ENCODE data around the gene ATP5MG.
"Not testable (repeated sequence)": the region's sequence is repeated elsewhere in the genome, so short reads cannot be mapped to it uniquely, and the experiment has no call there.

ATP5MG gene

DNA sequence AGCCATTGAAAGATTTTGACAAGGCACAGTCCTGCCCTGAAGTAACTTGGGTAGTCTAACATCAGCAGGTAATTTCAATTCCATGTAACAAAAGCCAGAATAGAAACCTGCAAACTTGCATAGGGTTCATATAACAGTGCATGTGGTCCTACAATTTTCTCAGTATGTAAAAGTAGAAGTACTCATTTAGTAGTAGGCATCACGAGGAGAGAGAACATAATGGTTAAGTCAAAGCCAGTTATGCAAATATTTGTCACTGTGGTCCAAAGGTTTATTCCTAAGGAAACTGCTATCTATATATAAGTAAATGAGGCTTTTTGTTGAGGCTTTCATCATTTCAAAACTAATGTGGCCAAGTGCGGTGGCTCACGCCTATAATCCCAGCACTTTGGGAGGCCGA lies 10.1 kb downstream of the ATP5MG start:
- Histone ChIP-seq H3K4me3 (ENCODE audit: low read length) (no peak overlapping the region), H3K56ac (ENCODE audit: low read length) (no peak overlapping the region), H3K36me3 (ENCODE audit: control insufficient read depth, insufficient read depth, low read length) (peaks cover 2% of the 10 kb centered on the region), H3K9ac (ENCODE audit: low read length) (no peak overlapping the region), H3K27me3 (ENCODE audit: insufficient read depth, low read length, poor library complexity) (no peaks in the 10 kb centered on the region), H2BK120ac (ENCODE audit: low read depth, low read length) (no peak overlapping the region), H3K23ac (ENCODE audit: low read length) (no peak overlapping the region), H2BK5ac (ENCODE audit: low read length) (no peak overlapping the region), H3K27ac (ENCODE audit: low read depth, low read length) (no peak overlapping the region), H2AK5ac (ENCODE audit: low read length) (no peak overlapping the region), H3K79me2 (ENCODE audit: control insufficient read depth, insufficient read depth, low read length) (peaks cover 3% of the 10 kb centered on the region), H3K18ac (ENCODE audit: low read length) (no peak overlapping the region), H2BK15ac (replicated peaks; ENCODE audit: low read depth) (no peak overlapping the region), H4K8ac (ENCODE audit: low read depth, low read length) (no peak overlapping the region), H3K4me1 (ENCODE audit: control insufficient read depth, low read depth, low read length) (no peaks in the 10 kb centered on the region), H4K5ac (ENCODE audit: low read length) (no peak overlapping the region), H3K4ac (ENCODE audit: low read depth, low read length) (no peak overlapping the region), H3K79me1 (ENCODE audit: low read length) (peaks cover 4% of the 10 kb centered on the region), H3K4me2 (ENCODE audit: low read length) (no peak overlapping the region)
- no peak for DNase-seq
- no CpG with 5 or more reads among the region's 4 CpGs for whole genome bisulfite sequencing (ENCODE audit: extremely low coverage, insufficient coverage, low lambda C conversion rate)

DNA sequence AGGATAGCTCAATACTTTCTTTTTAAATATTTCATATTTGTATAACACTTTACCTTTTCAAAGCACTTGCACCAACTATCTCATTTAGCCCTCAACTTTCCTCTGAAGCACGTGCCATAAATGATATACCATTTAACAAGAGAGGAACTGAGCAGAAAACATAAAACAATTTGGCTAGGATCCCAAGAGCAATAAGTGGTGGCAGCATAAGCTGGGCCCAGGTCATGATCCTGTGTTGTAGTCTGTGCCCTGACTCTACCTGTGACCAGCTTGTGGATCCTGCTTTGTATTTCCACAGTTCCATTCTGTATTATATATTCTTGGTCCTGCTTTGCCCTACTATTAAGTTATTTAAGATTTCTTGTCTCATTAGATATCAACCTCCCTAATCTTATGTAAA lies 11.5 kb downstream of the ATP5MG start:
- Histone ChIP-seq H3K9ac (ENCODE audit: low read length) (no peak overlapping the region), H3K27me3 (ENCODE audit: insufficient read depth, low read length, poor library complexity) (no peaks in the 10 kb centered on the region), H3K18ac (ENCODE audit: low read length) (no peak overlapping the region), H2BK15ac (replicated peaks; ENCODE audit: low read depth) (no peak overlapping the region), H3K23ac (ENCODE audit: low read length) (no peak overlapping the region), H4K5ac (ENCODE audit: low read length) (no peak overlapping the region), H2AK5ac (ENCODE audit: low read length) (no peak overlapping the region), H3K79me2 (ENCODE audit: control insufficient read depth, insufficient read depth, low read length) (no peaks in the 10 kb centered on the region), H3K4me3 (ENCODE audit: low read length) (no peak overlapping the region), H2BK5ac (ENCODE audit: low read length) (no peak overlapping the region), H4K8ac (ENCODE audit: low read depth, low read length) (no peak overlapping the region), H3K56ac (ENCODE audit: low read length) (no peak overlapping the region), H3K4ac (ENCODE audit: low read depth, low read length) (no peak overlapping the region), H3K36me3 (ENCODE audit: control insufficient read depth, insufficient read depth, low read length) (no peaks in the 10 kb centered on the region), H3K4me1 (ENCODE audit: control insufficient read depth, low read depth, low read length) (no peaks in the 10 kb centered on the region), H3K27ac (ENCODE audit: low read depth, low read length) (no peak overlapping the region), H3K4me2 (ENCODE audit: low read length) (no peak overlapping the region), H3K79me1 (ENCODE audit: low read length) (no peaks in the 10 kb centered on the region), H2BK120ac (ENCODE audit: low read depth, low read length) (no peak overlapping the region)
- no peak for DNase-seq
- no CpG with 5 or more reads among the region's 1 CpG for WGBS (ENCODE audit: extremely low coverage, insufficient coverage, low lambda C conversion rate)

DNA sequence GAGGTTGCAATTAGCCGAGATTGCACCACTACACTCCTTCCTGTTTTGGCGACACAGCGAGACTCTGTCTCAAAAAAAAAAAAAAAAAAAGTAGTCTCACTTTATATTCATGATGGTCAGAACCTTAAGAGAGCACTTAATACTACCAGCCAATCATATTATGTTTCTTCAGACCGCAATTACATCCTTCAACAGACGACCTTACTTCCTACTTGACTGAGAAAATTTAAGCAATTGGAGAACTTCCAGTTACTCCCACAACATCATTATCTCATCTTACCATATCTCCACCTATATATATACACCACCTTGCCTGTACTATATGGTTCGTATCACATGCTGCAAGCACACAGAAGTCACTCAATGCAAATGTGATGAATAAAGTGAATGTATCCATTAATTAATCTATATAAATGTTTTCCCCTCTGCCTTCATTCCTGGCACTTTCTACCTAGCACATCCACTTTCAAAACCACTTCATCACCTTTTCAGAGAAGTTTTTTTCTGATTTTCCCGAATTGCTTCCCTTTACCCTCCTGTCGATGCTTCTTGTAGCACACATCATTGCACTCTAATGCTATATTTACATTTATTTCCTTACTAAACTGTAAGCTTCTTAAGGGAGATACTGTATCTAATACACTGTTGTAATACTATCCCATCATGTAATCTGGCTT lies 13.8 kb downstream of the ATP5MG start:
- no peaks in the 10 kb centered on the region for H3K36me3 ChIP-seq (ENCODE audit: control insufficient read depth, insufficient read depth, low read length)

DNA sequence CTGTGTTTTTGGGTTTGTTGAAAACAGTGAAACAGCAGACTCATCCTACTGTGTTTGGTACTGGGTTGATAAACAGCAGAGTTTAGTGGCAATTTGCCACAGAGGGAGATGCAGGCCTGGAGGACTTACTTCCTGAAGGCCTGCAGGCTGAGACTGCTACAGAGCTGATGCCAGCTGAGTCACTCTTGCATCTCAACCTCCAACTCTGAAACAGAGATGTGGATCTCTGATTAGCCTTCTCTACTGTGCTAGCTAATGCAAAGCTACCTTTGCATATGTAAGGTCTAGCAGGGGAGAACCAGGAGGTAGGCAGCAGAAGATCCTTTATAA lies 14.3 kb downstream of the ATP5MG start:
- Histone ChIP-seq H2AK5ac (ENCODE audit: low read length) (no peak overlapping the region), H2BK5ac (ENCODE audit: low read length) (no peak overlapping the region), H4K5ac (ENCODE audit: low read length) (no peak overlapping the region), H3K79me1 (ENCODE audit: low read length) (no peaks in the 10 kb centered on the region), H3K18ac (ENCODE audit: low read length) (no peak overlapping the region), H3K9ac (ENCODE audit: low read length) (no peak overlapping the region), H3K4me2 (ENCODE audit: low read length) (no peak overlapping the region), H2BK15ac (replicated peaks; ENCODE audit: low read depth) (no peak overlapping the region), H3K79me2 (ENCODE audit: control insufficient read depth, insufficient read depth, low read length) (no peaks in the 10 kb centered on the region), H3K23ac (ENCODE audit: low read length) (no peak overlapping the region), H4K8ac (ENCODE audit: low read depth, low read length) (no peak overlapping the region), H3K4ac (ENCODE audit: low read depth, low read length) (no peak overlapping the region), H3K27me3 (ENCODE audit: insufficient read depth, low read length, poor library complexity) (no peaks in the 10 kb centered on the region), H3K27ac (ENCODE audit: low read depth, low read length) (peak overlapping the region; percentile 39), H3K4me3 (ENCODE audit: low read length) (no peak overlapping the region), H3K36me3 (ENCODE audit: control insufficient read depth, insufficient read depth, low read length) (no peaks in the 10 kb centered on the region), H2BK120ac (ENCODE audit: low read depth, low read length) (no peak overlapping the region), H3K56ac (ENCODE audit: low read length) (peak overlapping the region; percentile 26), H3K4me1 (ENCODE audit: control insufficient read depth, low read depth, low read length) (no peaks in the 10 kb centered on the region)
- DNase-seq: peak; percentile 99

More for the DNA sequence above, 13.8 kb downstream of the ATP5MG start:
- H3K18ac ChIP-seq (ENCODE audit: low read length): no peak overlapping the region
- H3K9ac ChIP-seq (ENCODE audit: low read length): no peak overlapping the region
- no CpG with 5 or more reads among the region's 8 CpGs for WGBS (ENCODE audit: extremely low coverage, insufficient coverage, low lambda C conversion rate)
- no peak overlapping the region for H2BK15ac ChIP-seq (replicated peaks; ENCODE audit: low read depth)
- peak overlapping the region; percentile 39 for H3K27ac ChIP-seq (ENCODE audit: low read depth, low read length)
- no peak overlapping the region for H3K4me3 ChIP-seq (ENCODE audit: low read length)
- H2AK5ac ChIP-seq (ENCODE audit: low read length): no peak overlapping the region
- no peak overlapping the region for H4K8ac ChIP-seq (ENCODE audit: low read depth, low read length)
- no peak for DNase-seq
- H3K4me1 ChIP-seq (ENCODE audit: control insufficient read depth, low read depth, low read length): no peaks in the 10 kb centered on the region
- H2BK120ac ChIP-seq (ENCODE audit: low read depth, low read length): no peak overlapping the region
- H4K5ac ChIP-seq (ENCODE audit: low read length): no peak overlapping the region
- no peaks in the 10 kb centered on the region for H3K27me3 ChIP-seq (ENCODE audit: insufficient read depth, low read length, poor library complexity)
- no peak overlapping the region for H2BK5ac ChIP-seq (ENCODE audit: low read length)
- H3K79me2 ChIP-seq (ENCODE audit: control insufficient read depth, insufficient read depth, low read length): no peaks in the 10 kb centered on the region
- no peaks in the 10 kb centered on the region for H3K79me1 ChIP-seq (ENCODE audit: low read length)
- peak overlapping the region; percentile 44 for H3K56ac ChIP-seq (ENCODE audit: low read length)
- no peak overlapping the region for H3K4me2 ChIP-seq (ENCODE audit: low read length)
- peak overlapping the region; percentile 0 for H3K4ac ChIP-seq (ENCODE audit: low read depth, low read length)
- H3K23ac ChIP-seq (ENCODE audit: low read length): no peak overlapping the region

DNA sequence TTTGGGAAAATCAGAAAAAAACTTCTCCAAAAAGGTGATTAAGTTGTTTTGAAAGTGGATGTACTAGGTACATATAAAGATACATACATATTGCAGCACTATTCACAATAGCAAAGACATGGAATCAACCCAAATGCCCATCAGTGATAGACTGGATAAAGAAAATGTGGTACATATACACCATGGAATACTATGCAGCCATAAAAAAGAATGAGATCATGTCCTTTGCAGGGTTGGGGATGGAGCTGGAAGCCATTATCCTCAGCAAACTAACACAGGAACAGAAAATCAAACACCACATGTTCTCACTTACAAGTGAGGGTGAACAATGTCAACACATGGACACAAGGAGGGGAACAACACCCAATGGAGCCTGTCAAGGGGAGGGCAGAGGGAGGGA lies 15.5 kb downstream of the ATP5MG start:
- not testable (repeated sequence) for DNase-seq; H4K5ac ChIP-seq (ENCODE audit: low read length); H3K18ac ChIP-seq (ENCODE audit: low read length); H3K4me3 ChIP-seq (ENCODE audit: low read length); H3K4ac ChIP-seq (ENCODE audit: low read depth, low read length); H3K4me2 ChIP-seq (ENCODE audit: low read length); H3K9ac ChIP-seq (ENCODE audit: low read length); H2BK120ac ChIP-seq (ENCODE audit: low read depth, low read length); H3K36me3 ChIP-seq (ENCODE audit: control insufficient read depth, insufficient read depth, low read length); H3K56ac ChIP-seq (ENCODE audit: low read length); H3K79me2 ChIP-seq (ENCODE audit: control insufficient read depth, insufficient read depth, low read length); H3K23ac ChIP-seq (ENCODE audit: low read length); H3K79me1 ChIP-seq (ENCODE audit: low read length); H2AK5ac ChIP-seq (ENCODE audit: low read length); H2BK15ac ChIP-seq (replicated peaks; ENCODE audit: low read depth); H4K8ac ChIP-seq (ENCODE audit: low read depth, low read length); H2BK5ac ChIP-seq (ENCODE audit: low read length); H3K4me1 ChIP-seq (ENCODE audit: control insufficient read depth, low read depth, low read length); H3K27me3 ChIP-seq (ENCODE audit: insufficient read depth, low read length, poor library complexity); H3K27ac ChIP-seq (ENCODE audit: low read depth, low read length)

DNA sequence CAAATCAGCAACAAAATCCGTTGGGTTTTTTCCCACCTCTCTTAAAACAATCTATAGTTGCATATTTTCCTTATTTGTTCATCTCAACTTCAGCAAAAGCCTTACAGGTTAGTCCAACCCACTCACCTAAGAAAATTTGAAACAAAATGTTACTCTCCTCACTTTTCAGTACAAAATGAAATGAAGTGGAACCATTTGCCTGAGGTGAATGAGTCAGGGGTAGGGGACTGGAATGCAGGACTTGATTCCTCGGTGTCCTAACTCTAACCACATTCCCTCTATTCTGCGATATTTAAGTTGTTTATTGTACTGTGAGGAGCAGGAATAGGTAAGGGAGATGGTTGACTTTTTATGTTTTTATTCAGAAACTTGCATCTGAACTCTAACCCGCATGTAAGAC lies 16.4 kb downstream of the ATP5MG start:
- no peak overlapping the region for H3K56ac ChIP-seq (ENCODE audit: low read length)
- H3K27me3 ChIP-seq (ENCODE audit: insufficient read depth, low read length, poor library complexity): no peaks in the 10 kb centered on the region
- H3K79me1 ChIP-seq (ENCODE audit: low read length): no peaks in the 10 kb centered on the region
- H3K4me2 ChIP-seq (ENCODE audit: low read length): no peak overlapping the region
- H3K4me3 ChIP-seq (ENCODE audit: low read length): no peak overlapping the region
- H2BK15ac ChIP-seq (replicated peaks; ENCODE audit: low read depth): no peak overlapping the region
- no peaks in the 10 kb centered on the region for H3K36me3 ChIP-seq (ENCODE audit: control insufficient read depth, insufficient read depth, low read length)
- no peaks in the 10 kb centered on the region for H3K4me1 ChIP-seq (ENCODE audit: control insufficient read depth, low read depth, low read length)
- no peak overlapping the region for H3K9ac ChIP-seq (ENCODE audit: low read length)
- no peak overlapping the region for H3K23ac ChIP-seq (ENCODE audit: low read length)
- H4K5ac ChIP-seq (ENCODE audit: low read length): no peak overlapping the region
- WGBS (ENCODE audit: extremely low coverage, insufficient coverage, low lambda C conversion rate): no CpG with 5 or more reads among the region's 4 CpGs
- H4K8ac ChIP-seq (ENCODE audit: low read depth, low read length): no peak overlapping the region
- no peak overlapping the region for H2BK120ac ChIP-seq (ENCODE audit: low read depth, low read length)
- DNase-seq: peak; percentile 30
- H2AK5ac ChIP-seq (ENCODE audit: low read length): no peak overlapping the region
- H2BK5ac ChIP-seq (ENCODE audit: low read length): no peak overlapping the region
- H3K4ac ChIP-seq (ENCODE audit: low read depth, low read length): no peak overlapping the region
- H3K27ac ChIP-seq (ENCODE audit: low read depth, low read length): peak overlapping the region; percentile 9
- H3K18ac ChIP-seq (ENCODE audit: low read length): no peak overlapping the region
- H3K79me2 ChIP-seq (ENCODE audit: control insufficient read depth, insufficient read depth, low read length): no peaks in the 10 kb centered on the region
